ENCODE data around the gene ZNF414.

Gene ZNF414

DNA sequence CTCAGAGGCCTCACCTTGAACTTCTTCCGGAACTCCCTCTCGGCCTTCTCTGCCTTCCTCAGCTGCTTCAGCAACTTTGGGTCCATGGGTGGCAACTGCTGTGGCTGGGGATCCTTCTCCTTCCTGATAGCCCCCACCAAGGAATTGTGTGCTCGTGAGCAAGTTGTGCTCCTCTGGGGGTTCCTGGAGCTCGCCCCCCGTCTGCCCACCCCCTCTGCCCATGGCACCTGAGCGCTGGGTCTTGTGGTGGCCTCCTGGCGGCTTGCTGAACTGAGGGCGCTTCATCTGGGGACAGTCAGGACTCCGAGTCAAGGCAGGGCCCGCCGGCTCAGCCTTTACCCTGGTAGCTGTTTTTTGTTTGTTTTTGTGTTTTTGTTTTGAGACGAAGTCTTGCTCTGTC lies 23.1 kb downstream of the ZNF414 start:
- TF ChIP-seq FOXP2 (optimal IDR thresholded peaks at IDR 0.05; ENCODE audit: control extremely low read depth, extremely low read length, insufficient read depth) = no peak
- no peak for DNase-seq (ENCODE audit: low read depth, low spot score)
- Histone ChIP-seq H3K36me3 (ENCODE audit: insufficient read depth, low read length) (peaks cover 37% of the 10 kb centered on the region), H3K9ac (ENCODE audit: insufficient read length) (no peak overlapping the region), H3K27ac (0 out of 2 replicates have a peak overlapping the region, but pooled peaks have one; percentile 46), H3K4me3 (no peak overlapping the region), H3K9me3 (ENCODE audit: low read depth, low read length) (no peaks in the 10 kb centered on the region)

DNA sequence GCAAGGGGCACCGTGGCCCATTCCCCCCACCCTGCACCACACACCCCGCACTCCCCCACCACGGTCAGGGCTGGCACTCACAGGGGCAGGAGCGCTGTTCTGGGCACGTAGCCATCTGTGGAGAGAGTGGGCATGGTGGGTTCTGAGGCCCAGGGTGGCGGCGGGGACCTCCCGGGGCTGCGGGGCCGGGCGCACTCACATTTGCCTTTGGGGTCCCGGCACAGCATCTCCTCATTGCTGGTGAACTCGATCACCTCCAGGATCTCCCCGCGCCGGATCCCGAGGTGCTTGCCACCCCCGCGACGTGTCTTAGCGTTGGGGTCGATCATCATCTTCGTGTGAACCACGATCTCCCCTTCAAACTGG lies 23.6 kb downstream of the ZNF414 start:
- Histone ChIP-seq H3K4me3 (no peak overlapping the region), H3K36me3 (ENCODE audit: insufficient read depth, low read length) (peaks cover 42% of the 10 kb centered on the region), H3K27ac (0 out of 2 replicates have a peak overlapping the region, but pooled peaks have one; percentile 46), H3K9me3 (ENCODE audit: low read depth, low read length) (no peaks in the 10 kb centered on the region), H3K9ac (ENCODE audit: insufficient read length) (no peak overlapping the region)
- TF ChIP-seq FOXP2 (optimal IDR thresholded peaks at IDR 0.05; ENCODE audit: control extremely low read depth, extremely low read length, insufficient read depth) = no peak
- DNase-seq (ENCODE audit: low read depth, low spot score) = no peak

DNA sequence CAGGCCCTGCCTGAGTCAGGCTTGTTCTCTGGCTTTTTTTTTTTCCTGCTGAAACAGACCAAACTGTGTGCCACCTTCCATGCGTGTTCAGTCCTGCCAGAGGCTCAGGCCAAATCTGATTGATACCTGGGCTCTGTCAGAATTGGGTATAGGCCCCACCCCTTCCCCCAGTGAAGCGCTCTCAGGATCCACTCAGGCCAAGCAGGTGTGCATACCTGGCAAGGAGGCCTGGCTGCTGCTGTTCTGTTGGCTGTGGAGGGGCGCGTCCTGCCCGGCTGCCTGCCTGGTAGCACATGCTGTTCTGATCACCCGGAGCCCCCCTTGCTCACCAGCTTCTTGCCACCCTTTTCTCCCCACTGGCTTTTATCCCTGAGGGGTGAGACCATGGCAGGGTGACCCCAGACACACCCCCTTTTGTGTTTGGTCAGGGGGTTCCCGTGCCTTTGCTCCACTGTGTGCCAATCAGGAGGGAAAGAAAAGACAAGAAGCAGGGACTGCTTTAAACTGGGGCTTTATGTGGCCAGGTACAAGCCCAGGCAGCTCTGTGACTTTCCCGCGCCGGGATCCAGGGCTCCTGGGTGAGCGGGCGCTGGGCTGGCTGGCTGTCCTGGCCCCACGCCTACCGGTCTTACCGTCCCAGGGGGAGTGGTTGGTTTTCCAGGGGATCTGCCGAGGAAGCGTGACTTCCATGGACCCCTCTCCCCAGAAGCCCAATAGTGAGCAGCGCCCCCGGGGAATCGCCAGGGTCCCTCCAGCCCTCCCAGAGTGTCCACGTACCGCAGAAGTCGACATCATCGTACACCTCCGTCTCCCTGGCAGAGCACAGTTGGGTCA lies 24.2 kb downstream of the ZNF414 start:
- Histone ChIP-seq H3K9me3 (ENCODE audit: low read depth, low read length) (no peaks in the 10 kb centered on the region), H3K4me3 (no peak overlapping the region), H3K9ac (ENCODE audit: insufficient read length) (no peak overlapping the region), H3K36me3 (ENCODE audit: insufficient read depth, low read length) (peaks cover 48% of the 10 kb centered on the region), H3K27ac (0 out of 2 replicates have a peak overlapping the region, but pooled peaks have one; percentile 67)
- 0 out of 2 replicates have a peak, but pooled peaks have one; percentile 17 for TF ChIP-seq POLR2AphosphoS5 (IDR thresholded peaks at IDR 0.05; ENCODE audit: borderline replicate concordance, low read depth, low read length)
- no peak for TF ChIP-seq EZH2 (IDR thresholded peaks at IDR 0.05)
- no peak for TF ChIP-seq FOXP2 (optimal IDR thresholded peaks at IDR 0.05; ENCODE audit: control extremely low read depth, extremely low read length, insufficient read depth)
- no peak for DNase-seq (ENCODE audit: low read depth, low spot score)

DNA sequence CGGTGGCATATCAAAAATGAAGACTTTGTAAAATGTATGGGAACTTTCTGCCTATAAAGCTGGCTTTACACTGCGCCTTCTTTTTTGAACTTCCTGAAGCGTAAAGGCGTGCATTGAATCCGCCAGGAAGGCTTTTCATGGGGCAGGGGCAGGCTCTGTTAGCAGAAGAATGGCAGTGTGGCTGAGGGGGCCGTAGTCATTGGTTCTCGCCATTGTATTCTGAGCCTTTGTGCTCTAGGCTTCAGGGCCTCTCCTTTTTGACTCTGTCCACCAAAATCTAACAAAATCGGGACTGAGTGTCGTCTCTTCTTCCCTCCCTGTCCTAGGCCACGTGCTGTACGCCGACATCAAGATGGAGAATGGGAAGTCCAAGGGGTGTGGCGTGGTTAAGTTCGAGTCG lies 25.6 kb downstream of the ZNF414 start:
- H3K9ac ChIP-seq (ENCODE audit: insufficient read length) = no peak overlapping the region
- peak overlapping the region; percentile 67; the same call in 1 of the 2 replicates for H3K27ac ChIP-seq
- DNase-seq (ENCODE audit: low read depth, low spot score) = no peak
- peaks cover 62% of the 10 kb centered on the region for H3K36me3 ChIP-seq (ENCODE audit: insufficient read depth, low read length)
- no peaks in the 10 kb centered on the region for H3K9me3 ChIP-seq (ENCODE audit: low read depth, low read length)
- TF ChIP-seq POLR2AphosphoS5 (IDR thresholded peaks at IDR 0.05; ENCODE audit: borderline replicate concordance, low read depth, low read length) = no peak
- TF ChIP-seq EZH2 (IDR thresholded peaks at IDR 0.05) = no peak
- no peak for TF ChIP-seq FOXP2 (optimal IDR thresholded peaks at IDR 0.05; ENCODE audit: control extremely low read depth, extremely low read length, insufficient read depth)
- no peak overlapping the region for H3K4me3 ChIP-seq

DNA sequence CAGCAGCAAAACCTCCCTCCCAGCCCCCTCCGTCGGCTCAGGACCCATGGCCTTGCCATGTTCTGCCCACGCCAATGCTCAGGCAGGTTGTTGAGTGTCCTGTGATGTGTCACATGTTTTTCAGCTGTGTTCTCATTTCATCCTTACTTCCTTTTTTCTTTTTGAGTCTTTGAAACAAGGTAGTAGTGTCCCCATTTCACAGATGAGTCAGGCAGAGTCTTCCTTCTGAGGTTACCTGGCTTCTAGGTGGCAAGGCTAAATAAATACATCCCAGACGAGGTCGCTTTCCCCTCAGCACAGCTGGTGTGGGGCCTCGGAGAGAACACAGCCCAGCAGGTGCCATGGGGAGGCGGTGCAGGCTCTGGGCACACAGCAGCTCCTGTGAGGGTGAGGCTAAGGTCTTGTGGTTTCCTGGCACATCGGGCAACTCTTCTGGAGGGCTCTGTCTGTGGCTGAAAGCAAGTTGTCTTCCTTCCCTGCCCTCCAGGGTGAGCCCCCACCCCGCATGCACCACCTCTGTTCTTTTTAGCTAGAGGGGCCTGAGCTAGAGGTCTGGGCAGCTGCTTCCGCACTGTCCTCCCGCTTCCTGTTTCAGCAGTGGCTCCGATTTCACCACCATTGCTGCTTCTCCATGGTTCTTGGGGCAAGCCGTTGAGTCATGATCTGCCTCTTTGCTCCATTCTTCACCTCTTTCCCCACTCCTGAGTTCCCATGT lies 26.7 kb downstream of the ZNF414 start:
- Histone ChIP-seq H3K36me3 (ENCODE audit: insufficient read depth, low read length) (peaks cover 73% of the 10 kb centered on the region), H3K9me3 (ENCODE audit: low read depth, low read length) (no peaks in the 10 kb centered on the region), H3K27ac (peak overlapping the region; percentile 10; the same call in 1 of the 2 replicates), H3K4me3 (no peak overlapping the region), H3K9ac (ENCODE audit: insufficient read length) (no peak overlapping the region)
- TF ChIP-seq POLR2AphosphoS5 (IDR thresholded peaks at IDR 0.05; ENCODE audit: borderline replicate concordance, low read depth, low read length) (no peak), FOXP2 (optimal IDR thresholded peaks at IDR 0.05; ENCODE audit: control extremely low read depth, extremely low read length, insufficient read depth) (no peak), EZH2 (IDR thresholded peaks at IDR 0.05) (no peak)
- no peak for DNase-seq (ENCODE audit: low read depth, low spot score)

DNA sequence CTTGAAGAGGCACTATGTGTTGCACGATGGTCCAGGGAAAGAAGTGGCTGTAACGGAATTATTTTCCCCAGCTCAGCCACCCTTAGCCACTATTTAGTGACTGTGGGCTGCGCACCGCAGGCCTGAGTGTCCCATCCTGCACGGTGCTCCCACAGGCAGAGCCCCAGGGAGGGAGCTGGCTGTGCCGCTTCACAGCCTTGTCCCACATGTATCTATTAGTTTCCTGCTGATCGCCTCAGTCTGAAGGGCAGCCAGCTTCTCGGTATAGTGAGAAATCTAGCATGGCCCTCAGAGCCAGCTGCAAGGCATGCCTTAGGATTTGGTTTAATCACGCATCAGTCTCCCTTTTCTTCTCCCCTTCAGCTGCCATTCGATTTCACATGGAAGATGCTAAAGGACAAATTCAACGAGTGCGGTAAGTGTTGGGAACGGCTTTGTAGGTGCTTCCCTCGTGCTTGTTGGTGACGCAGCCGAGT lies 27.3 kb downstream of the ZNF414 start:
- no peaks in the 10 kb centered on the region for H3K9me3 ChIP-seq (ENCODE audit: low read depth, low read length)
- DNase-seq (ENCODE audit: low read depth, low spot score) = no peak
- no peak overlapping the region for H3K4me3 ChIP-seq
- H3K27ac ChIP-seq = peak overlapping the region; percentile 42; the same call in 1 of the 2 replicates
- H3K36me3 ChIP-seq (ENCODE audit: insufficient read depth, low read length) = peaks cover 76% of the 10 kb centered on the region
- TF ChIP-seq FOXP2 (optimal IDR thresholded peaks at IDR 0.05; ENCODE audit: control extremely low read depth, extremely low read length, insufficient read depth) (no peak), POLR2AphosphoS5 (IDR thresholded peaks at IDR 0.05; ENCODE audit: borderline replicate concordance, low read depth, low read length) (no peak), EZH2 (IDR thresholded peaks at IDR 0.05) (no peak)
- H3K9ac ChIP-seq (ENCODE audit: insufficient read length) = no peak overlapping the region

DNA sequence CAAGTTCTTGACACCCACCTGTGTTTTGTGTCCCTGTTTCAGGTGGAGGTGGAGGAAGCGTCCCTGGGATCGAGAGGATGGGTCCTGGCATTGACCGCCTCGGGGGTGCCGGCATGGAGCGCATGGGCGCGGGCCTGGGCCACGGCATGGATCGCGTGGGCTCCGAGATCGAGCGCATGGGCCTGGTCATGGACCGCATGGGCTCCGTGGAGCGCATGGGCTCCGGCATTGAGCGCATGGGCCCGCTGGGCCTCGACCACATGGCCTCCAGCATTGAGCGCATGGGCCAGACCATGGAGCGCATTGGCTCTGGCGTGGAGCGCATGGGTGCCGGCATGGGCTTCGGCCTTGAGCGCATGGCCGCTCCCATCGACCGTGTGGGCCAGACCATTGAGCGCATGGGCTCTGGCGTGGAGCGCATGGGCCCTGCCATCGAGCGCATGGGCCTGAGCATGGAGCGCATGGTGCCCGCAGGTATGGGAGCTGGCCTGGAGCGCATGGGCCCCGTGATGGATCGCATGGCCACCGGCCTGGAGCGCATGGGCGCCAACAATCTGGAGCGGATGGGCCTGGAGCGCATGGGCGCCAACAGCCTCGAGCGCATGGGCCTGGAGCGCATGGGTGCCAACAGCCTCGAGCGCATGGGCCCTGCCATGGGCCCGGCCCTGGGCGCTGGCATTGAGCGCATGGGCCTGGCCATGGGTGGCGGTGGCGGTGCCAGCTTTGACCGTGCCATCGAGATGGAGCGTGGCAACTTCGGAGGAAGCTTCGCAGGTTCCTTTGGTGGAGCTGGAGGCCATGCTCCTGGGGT lies 28.2 kb downstream of the ZNF414 start:
- H3K27ac ChIP-seq = peak overlapping the region; percentile 42; the same call in 1 of the 2 replicates
- no peaks in the 10 kb centered on the region for H3K9me3 ChIP-seq (ENCODE audit: low read depth, low read length)
- H3K4me3 ChIP-seq = no peak overlapping the region
- DNase-seq (ENCODE audit: low read depth, low spot score) = no peak
- no peak overlapping the region for H3K9ac ChIP-seq (ENCODE audit: insufficient read length)
- no peak for TF ChIP-seq POLR2AphosphoS5 (IDR thresholded peaks at IDR 0.05; ENCODE audit: borderline replicate concordance, low read depth, low read length)
- TF ChIP-seq EZH2 (IDR thresholded peaks at IDR 0.05) = no peak
- TF ChIP-seq FOXP2 (optimal IDR thresholded peaks at IDR 0.05; ENCODE audit: control extremely low read depth, extremely low read length, insufficient read depth) = no peak
- peaks cover 85% of the 10 kb centered on the region for H3K36me3 ChIP-seq (ENCODE audit: insufficient read depth, low read length)
